K562 (cell line): Measurements from ENCODE around the gene GALNT16. TPM values are rescaled to one million over a fixed set of nuclear protein-coding genes. Genes with fewer than 3 reads are reported as not detected.

Experiments
- ATAC-seq: fragments of 200-7000 bp; cut with Tn5 transposase; 3 replicates; pipeline ENCODE4 v1.9.1; 2020; ENCODE audit warnings: moderate library complexity
- BruUV-seq: library from RNA; stranded (reverse); fragments of 400-500 nt; replicated peaks from 2 replicates; lab custom pipeline; 2021; lab: Mats Ljungman, UMichigan
- CTCF ChIA-PET: fragments of 300-600 bp; formaldehyde crosslinking; extraction: SDS; loops from one replicate; lab custom pipeline; 2021; ENCODE audit warnings: low intra/inter-chr PET ratio; lab: Yijun Ruan, JAX
- POLR2A ChIA-PET: fragments of 300-600, 350-650 bp; sonication (Branson Sonifier 250); formaldehyde crosslinking; extraction: SDS; loops from one replicate; lab custom pipeline; 2021; ENCODE audit warnings: antibody characterized with exemption, inconsistent platforms; lab: Yijun Ruan, JAX
- DNase-seq, 4 experiments: peaks; one replicate each; pipeline versions ENCODE4 v3.0.0 to v3.0.0-alpha.2; 2011 to 2018; ENCODE audit warnings: low spot score in 3 of 4, mixed read lengths in 3 of 4; ENCODE audit errors: extremely low read depth in 1 of 4
- FAIRE-seq: peaks from 2 replicates; lab custom pipeline; 2011; peaks lifted over from hg19 to GRCh38; lab: Jason Lieb, UNC
- H2AFZ ChIP-seq: 2 replicates; pipeline ENCODE4 v1.6.0; 2011; ENCODE audit warnings: low read depth, low read length, control low read depth, inconsistent platforms
- H3K27ac ChIP-seq: fragments of 200-600 bp; 3 replicates; pipeline ENCODE4 v1.8.0; 2011; ENCODE audit warnings: low read depth, mild to moderate bottlenecking, control low read depth, inconsistent platforms, low read length, moderate library complexity, mixed read lengths; ENCODE audit errors: extremely low read depth
- H3K27me3 ChIP-seq, 2 experiments: fragments of 300-600 bp in 1 of 2; 2 replicates in 1 of 2; 3 replicates in 1 of 2; pipeline versions ENCODE4 v1.6.0 to v1.8.0; 2011; ENCODE audit warnings: inconsistent platforms in 2 of 2, low read length in 2 of 2, mild to moderate bottlenecking in 1 of 2, mixed read lengths in 1 of 2, moderate library complexity in 1 of 2; ENCODE audit not compliant: control insufficient read depth in 2 of 2, insufficient read depth in 2 of 2
- H3K36me3 ChIP-seq: fragments of 300-600 bp; 3 replicates; pipeline ENCODE4 v1.8.0; 2011; ENCODE audit warnings: mild to moderate bottlenecking, low read length, inconsistent platforms; ENCODE audit not compliant: control insufficient read depth, insufficient read depth
- H3K4me1 ChIP-seq, 2 experiments: fragments of 200-600 bp in 1 of 2; replicated peaks in 1 of 2; 2 replicates in 1 of 2; 3 replicates in 1 of 2; pipeline versions ENCODE4 v1.5.1 to v1.8.0; 2011; ENCODE audit warnings: inconsistent platforms in 2 of 2, low read length in 2 of 2, mild to moderate bottlenecking in 1 of 2, mixed read lengths in 1 of 2, moderate library complexity in 1 of 2; ENCODE audit not compliant: control insufficient read depth in 2 of 2, insufficient read depth in 2 of 2
- H3K4me2 ChIP-seq: 2 replicates; pipeline ENCODE4 v1.6.1; 2011; ENCODE audit warnings: low read length, control low read depth, inconsistent platforms, mixed read lengths; ENCODE audit not compliant: insufficient read depth
- H3K4me3 ChIP-seq: fragments of 200-600 bp; sonication (generic), shearing (Covaris generic); 2 replicates; pipeline ENCODE4 v1.5.1; 2016; ENCODE audit warnings: control low read depth, inconsistent platforms
- H3K79me2 ChIP-seq: fragments of 200-600 bp; 3 replicates; pipeline ENCODE4 v1.8.0; 2011; ENCODE audit warnings: low read length, inconsistent platforms; ENCODE audit not compliant: control insufficient read depth, insufficient read depth
- H3K9ac ChIP-seq, 2 experiments: 2 replicates each; pipeline versions ENCODE4 v1.6.0 to v1.6.1; 2011; ENCODE audit warnings: low read depth in 2 of 2, low read length in 2 of 2, control low read depth in 1 of 2, inconsistent platforms in 1 of 2, mild to moderate bottlenecking in 1 of 2, mixed read lengths in 1 of 2; ENCODE audit not compliant: insufficient read depth in 1 of 2
- H3K9me1 ChIP-seq: one replicate; pipeline ENCODE4 v1.6.0; 2011; ENCODE audit warnings: inconsistent platforms, mild to moderate bottlenecking, low read length, moderate library complexity; ENCODE audit not compliant: control insufficient read depth, insufficient read depth
- H3K9me3 ChIP-seq: replicated peaks from 2 replicates; pipeline ENCODE4 v1.5.1; 2011; ENCODE audit warnings: low read depth, low read length, inconsistent platforms; ENCODE audit not compliant: control insufficient read depth, insufficient read depth
- H4K20me1 ChIP-seq: replicated peaks from 2 replicates; pipeline ENCODE4 v1.6.1; 2011; ENCODE audit warnings: low read length, inconsistent platforms, mixed read lengths; ENCODE audit not compliant: control insufficient read depth, insufficient read depth
- ARHGAP35 ChIP-seq: fragments of 450-650 bp; IDR thresholded peaks from 2 replicates; pipeline ENCODE4 v1.6.1; 2018; ENCODE audit not compliant: partially characterized antibody
- ETV6 ChIP-seq, 3 experiments: fragments of 150-350 bp in 1 of 3; sonication (generic) in 1 of 3; formaldehyde crosslinking in 1 of 3; IDR thresholded peaks; 2 replicates each; pipeline versions ENCODE4 v1.6.1 to v1.8.0; 2014 to 2022; ENCODE audit warnings: borderline replicate concordance in 2 of 3, low read depth in 2 of 3, antibody characterized with exemption in 1 of 3, low read length in 1 of 3, mild to moderate bottlenecking in 1 of 3, missing genetic modification reagents in 1 of 3
- NEUROD1 ChIP-seq: fragments of 150-350 bp; IDR thresholded peaks from 2 replicates; pipeline ENCODE4 v1.6.1; 2014; ENCODE audit warnings: borderline replicate concordance, low read length, low read depth; ENCODE audit not compliant: partially characterized antibody
- PHF20 ChIP-seq: fragments of 450-650 bp; IDR thresholded peaks from 2 replicates; pipeline ENCODE4 v1.6.1; 2018; ENCODE audit not compliant: partially characterized antibody
- RHOXF2B ChIP-seq: fragments of 250-450 bp; sonication (Bioruptor Pico); conservative IDR thresholded peaks from 2 replicates; pipeline ENCODE4 v1.5.1; 2021
- TAF15 ChIP-seq: fragments of 200-400 bp; formaldehyde crosslinking; IDR thresholded peaks from 2 replicates; pipeline ENCODE4 v1.6.1; 2017; ENCODE audit warnings: mild to moderate bottlenecking, low read depth, low read length, moderate library complexity
- ZNF143 ChIP-seq: sonication (generic); formaldehyde crosslinking; IDR thresholded peaks from 2 replicates; pipeline ENCODE4 v1.9.0; 2022; ENCODE audit warnings: mild to moderate bottlenecking, missing genetic modification reagents
- ZNF175 ChIP-seq: fragments of 200-800 bp; sonication (Bioruptor generic); IDR thresholded peaks from 2 replicates; pipeline ENCODE4 v1.6.1; 2016; ENCODE audit warnings: low read depth, mild to moderate bottlenecking, missing genetic modification characterization, missing compliant biosample characterization
- WGBS: fragments of 100-300 bp; shearing (Covaris generic); methylation state at CpG from one replicate; pipeline ENCODE4 v1.1.6; 2016; ENCODE audit warnings: low coverage, mixed read lengths; ENCODE audit not compliant: insufficient coverage; ENCODE audit errors: missing lambda C conversion rate; 5-methylcytosine and 5-hydroxymethylcytosine counted together
- in situ Hi-C: fragments of 300-500 bp; cut with MboI; formaldehyde crosslinking; loops from 4 replicates; pipeline ENCODE4 v1.15.0; 2018; ENCODE audit warnings: inconsistent platforms, mixed read lengths
- intact Hi-C: fragments of 100-400 bp; cut with micrococcal nuclease; formaldehyde crosslinking; loops from 2 replicates; pipeline ENCODE4 v1.14.2; 2022
- polyA plus RNA-seq, 8 experiments: library from polyadenylated mRNA; depleted of rRNA in 4 of 8; stranded (reverse) in 5 of 8; unstranded in 3 of 8; fragments of >200 nt; fragmentation: Nextera tagmentation in 2 of 8; fragmentation: Illumina TruSeq in 1 of 8; extraction: Ambion mirVana in 2 of 8; extraction: Trizol in 1 of 8; gene quantifications; 2 replicates each; pipeline versions ENCODE4 v1.2.1 to v1.2.3, GENCODE V29; 2011 to 2014; ENCODE audit warnings: inconsistent platforms in 1 of 8, missing spikeins in 1 of 8
- total RNA-seq, 7 experiments: library from RNA; depleted of rRNA in 6 of 7; stranded (reverse); fragments of >200 nt in 6 of 7; fragmentation: Illumina TruSeq in 2 of 7; extraction: Trizol in 2 of 7; gene quantifications; 2 replicates each; pipeline versions ENCODE4 v1.2.1 to v1.2.3, GENCODE V29; 2011 to 2021; ENCODE audit warnings: low replicate concordance in 1 of 7
- TF ChIP-seq, protein P1 (sequence below): fragments of 150-350 bp; IDR thresholded peaks from 2 replicates; pipeline ENCODE4 v1.6.1; 2014; ENCODE audit warnings: low read depth, mild to moderate bottlenecking, low read length, borderline replicate concordance

The GALNT16 gene
- total and polyA plus RNA-seq, 9 of the 15 experiments (the other 6 are each of a cell fraction or from before 2014, with no cell fraction given) = not detected

DNA sequence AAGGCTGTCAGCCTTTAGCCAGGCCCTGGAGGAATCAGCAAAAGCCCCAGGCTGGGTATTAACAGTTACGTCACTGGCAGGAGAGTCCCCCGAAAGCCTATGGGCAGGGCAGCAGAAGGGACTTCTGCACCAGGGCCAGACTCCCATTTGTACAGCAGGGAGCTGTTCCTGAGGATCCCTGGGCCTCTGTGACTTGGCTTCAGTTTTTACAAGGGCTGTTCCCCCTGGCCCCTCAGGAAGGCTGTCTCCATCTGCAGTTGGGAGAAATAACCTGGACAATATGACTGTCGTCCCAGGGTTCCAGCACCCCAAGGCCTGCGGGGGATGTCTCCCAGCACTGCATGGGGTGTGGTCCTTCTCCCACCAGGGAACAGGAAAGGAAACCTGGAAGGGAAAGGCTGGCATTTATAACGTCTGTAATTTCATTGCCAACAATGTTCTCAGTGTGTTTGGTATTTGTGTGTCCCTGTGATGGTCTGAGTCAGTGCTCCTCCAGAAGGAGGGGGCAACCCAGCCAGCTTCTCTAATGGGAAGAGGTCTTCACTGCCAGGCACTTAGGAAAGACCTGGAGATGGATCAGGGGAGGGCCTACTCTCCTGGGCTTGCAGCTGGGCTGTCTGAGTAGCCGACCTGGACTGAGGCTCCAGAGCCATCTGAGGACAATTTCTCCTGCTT is 95.8 kb downstream of the GALNT16 start:
- no peak for TF ChIP-seq PHF20
- TF ChIP-seq RHOXF2B (CRISPR knock-in tag) = no peak
- TF ChIP-seq, protein P1, sequence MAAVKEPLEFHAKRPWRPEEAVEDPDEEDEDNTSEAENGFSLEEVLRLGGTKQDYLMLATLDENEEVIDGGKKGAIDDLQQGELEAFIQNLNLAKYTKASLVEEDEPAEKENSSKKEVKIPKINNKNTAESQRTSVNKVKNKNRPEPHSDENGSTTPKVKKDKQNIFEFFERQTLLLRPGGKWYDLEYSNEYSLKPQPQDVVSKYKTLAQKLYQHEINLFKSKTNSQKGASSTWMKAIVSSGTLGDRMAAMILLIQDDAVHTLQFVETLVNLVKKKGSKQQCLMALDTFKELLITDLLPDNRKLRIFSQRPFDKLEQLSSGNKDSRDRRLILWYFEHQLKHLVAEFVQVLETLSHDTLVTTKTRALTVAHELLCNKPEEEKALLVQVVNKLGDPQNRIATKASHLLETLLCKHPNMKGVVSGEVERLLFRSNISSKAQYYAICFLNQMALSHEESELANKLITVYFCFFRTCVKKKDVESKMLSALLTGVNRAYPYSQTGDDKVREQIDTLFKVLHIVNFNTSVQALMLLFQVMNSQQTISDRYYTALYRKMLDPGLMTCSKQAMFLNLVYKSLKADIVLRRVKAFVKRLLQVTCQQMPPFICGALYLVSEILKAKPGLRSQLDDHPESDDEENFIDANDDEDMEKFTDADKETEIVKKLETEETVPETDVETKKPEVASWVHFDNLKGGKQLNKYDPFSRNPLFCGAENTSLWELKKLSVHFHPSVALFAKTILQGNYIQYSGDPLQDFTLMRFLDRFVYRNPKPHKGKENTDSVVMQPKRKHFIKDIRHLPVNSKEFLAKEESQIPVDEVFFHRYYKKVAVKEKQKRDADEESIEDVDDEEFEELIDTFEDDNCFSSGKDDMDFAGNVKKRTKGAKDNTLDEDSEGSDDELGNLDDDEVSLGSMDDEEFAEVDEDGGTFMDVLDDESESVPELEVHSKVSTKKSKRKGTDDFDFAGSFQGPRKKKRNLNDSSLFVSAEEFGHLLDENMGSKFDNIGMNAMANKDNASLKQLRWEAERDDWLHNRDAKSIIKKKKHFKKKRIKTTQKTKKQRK = no peak
- no peak for TF ChIP-seq TAF15
- no peak for TF ChIP-seq ARHGAP35
- TF ChIP-seq ETV6 (IDR thresholded peaks at IDR 0.05; ENCODE audit: borderline replicate concordance in 1 of 2, low read depth in 2 of 2, low read length in 1 of 2) = no peak
- no peak for TF ChIP-seq ETV6 (CRISPR knock-in tag; IDR thresholded peaks at IDR 0.05; ENCODE audit: borderline replicate concordance)
- no peak for TF ChIP-seq NEUROD1
- TF ChIP-seq ZNF175 = no peak
- TF ChIP-seq ZNF143 (CRISPR knock-in tag) = no peak
- H3K79me2 ChIP-seq = no peaks in the 10 kb centered on the region
- no peaks in the 10 kb centered on the region for H3K9me3 ChIP-seq
- ATAC-seq (no peak), FAIRE-seq (no peak), DNase-seq (no peak)
- ChIA-PET POLR2A (no interaction called here), CTCF (no interaction called here)
- H3K9me1 ChIP-seq = no peaks in the 10 kb centered on the region
- no TSS peak for BruUV-seq
- H3K27me3 ChIP-seq = peaks cover 0 to 71% of the 10 kb centered on the region in 2 experiments; a peak in 4 of 5 replicates
- H2AFZ ChIP-seq = no peak overlapping the region
- WGBS = 0% methylated on average over 3 of the region's 6 CpGs
- no peak overlapping the region for H3K9ac ChIP-seq
- H3K4me2 ChIP-seq = no peak overlapping the region
- 0 out of 2 replicates have a peak, but pooled peaks cover 4% of the 10 kb centered on the region for H4K20me1 ChIP-seq
- intact Hi-C loops = no loop called here
- no peaks in the 10 kb centered on the region for H3K36me3 ChIP-seq
- H3K4me3 ChIP-seq = no peak overlapping the region
- in situ Hi-C loops = no loop called here
- no peak overlapping the region for H3K27ac ChIP-seq
- H3K4me1 ChIP-seq = no peaks in the 10 kb centered on the region; a peak in 1 of 5 replicates
